Natural killer cell treated with Interleukin-12 subunit alpha and Interleukin-12 subunit beta and Interleukin-15 and Interleukin-18, amount 100 ng/mL, for 72 hours (primary cell): ENCODE measurements around the gene SF3B5. TPM values are rescaled to one million over a fixed set of nuclear protein-coding genes. Genes with fewer than 3 reads are reported as not detected.
A peak's percentile ranks its signal among the peaks of the same experiment; 100 is the strongest.
"Not testable (repeated sequence)": the region's sequence is repeated elsewhere in the genome, so short reads cannot be mapped to it uniquely, and the experiment has no call there.

ENCODE experiments used
- ATAC-seq, 2 donors: fragments of 150-1000 bp; cut with Tn5 transposase in 1 of 2; sonication (Bioruptor Pico), chemical (Tn5 transposase) in 1 of 2; 2 replicates each; pipeline ENCODE4 v1.10.0; 2021
- DNase-seq: peaks from one replicate; pipeline ENCODE4 v3.0.0; 2022; ENCODE audit warnings: low spot score
- H3K27ac Mint-ChIP-seq, 2 donors: 1 replicate in 1 of 2; 2 replicates in 1 of 2; pipeline ENCODE4 v1.8.0; 2022; ENCODE audit warnings: mixed read lengths in 2 of 2, mild to moderate bottlenecking in 1 of 2, moderate library complexity in 1 of 2
- H3K27me3 Mint-ChIP-seq, 2 donors: 1 replicate in 1 of 2; 2 replicates in 1 of 2; pipeline ENCODE4 v1.8.0; 2022; ENCODE audit warnings: mixed read lengths in 2 of 2
- H3K36me3 Mint-ChIP-seq: one replicate; pipeline ENCODE4 v1.8.0; 2022; ENCODE audit warnings: mixed read lengths
- H3K4me1 Mint-ChIP-seq, 2 donors: 1 replicate in 1 of 2; 2 replicates in 1 of 2; pipeline ENCODE4 v1.8.0; 2022; ENCODE audit warnings: low read depth in 2 of 2, mixed read lengths in 2 of 2, mild to moderate bottlenecking in 1 of 2
- H3K4me3 Mint-ChIP-seq: one replicate; pipeline ENCODE4 v1.8.0; 2022; ENCODE audit warnings: mixed read lengths
- H3K9me3 Mint-ChIP-seq: 2 replicates; pipeline ENCODE4 v1.8.0; 2022; ENCODE audit warnings: mixed read lengths
- total RNA-seq, 2 donors: library from RNA; stranded (reverse); gene quantifications; one replicate each; pipeline ENCODE4 v1.2.3, GENCODE V29; 2022

Gene SF3B5
- total RNA-seq, 2 donors from 2014 or later: 181 to 201 TPM

GRCh38 chr6:144066255-144066654 lies 29.1 kb downstream of the SF3B5 start:
- peak overlapping the region; percentile 8 to 51 for H3K27ac Mint-ChIP-seq
- peaks cover 7 to 11% of the 10 kb centered on the region in 2 donors for H3K27me3 Mint-ChIP-seq
- ATAC-seq (no peak), DNase-seq (no peak)
- H3K36me3 Mint-ChIP-seq: peaks cover 4% of the 10 kb centered on the region
- H3K4me1 Mint-ChIP-seq: peaks cover 34 to 41% of the 10 kb centered on the region in 2 donors
- peak overlapping the region; percentile 17 for H3K4me3 Mint-ChIP-seq
- H3K9me3 Mint-ChIP-seq: no peaks in the 10 kb centered on the region

GRCh38 chr6:144065213-144065660 lies 30.1 kb downstream of the SF3B5 start:
- Mint-ChIP-seq H3K4me1 (peaks cover 34 to 41% of the 10 kb centered on the region in 2 donors), H3K4me3 (peak overlapping the region; percentile 90), H3K9me3 (no peaks in the 10 kb centered on the region), H3K36me3 (peaks cover 4% of the 10 kb centered on the region), H3K27ac (peak overlapping the region; percentile 73 to 91), H3K27me3 (peaks cover 6 to 7% of the 10 kb centered on the region in 2 donors)
- ATAC-seq (no peak), DNase-seq (no peak)

- H3K4me3 Mint-ChIP-seq: peak overlapping the region; percentile 90
- H3K27ac Mint-ChIP-seq: peak overlapping the region; percentile 73 to 91
- H3K27me3 Mint-ChIP-seq: peaks cover 6 to 7% of the 10 kb centered on the region in 2 donors
- ATAC-seq (peak; percentile 48 to 63), DNase-seq (peak; percentile 81)
- H3K9me3 Mint-ChIP-seq: no peaks in the 10 kb centered on the region
- peaks cover 34 to 41% of the 10 kb centered on the region in 2 donors for H3K4me1 Mint-ChIP-seq
- H3K36me3 Mint-ChIP-seq: peaks cover 4% of the 10 kb centered on the region
Measured at GRCh38 chr6:144064402-144065212, 30.8 kb downstream of the SF3B5 start.

GRCh38 chr6:144063744-144064401 lies 31.5 kb downstream of the SF3B5 start:
- Mint-ChIP-seq H3K4me1 (peaks cover 32 to 40% of the 10 kb centered on the region in 2 donors), H3K27me3 (peaks cover 4 to 5% of the 10 kb centered on the region in 2 donors), H3K36me3 (peaks cover 2% of the 10 kb centered on the region), H3K9me3 (no peaks in the 10 kb centered on the region), H3K27ac (peak overlapping the region; percentile 50 to 76), H3K4me3 (peak overlapping the region; percentile 90)
- ATAC-seq (peak; percentile 97 to 98), DNase-seq (peak; percentile 94)

GRCh38 chr6:144063246-144063743 lies 32.1 kb downstream of the SF3B5 start:
- Mint-ChIP-seq H3K4me3 (peak overlapping the region; percentile 90), H3K9me3 (no peaks in the 10 kb centered on the region), H3K27ac (peak overlapping the region; percentile 50 to 76), H3K36me3 (no peaks in the 10 kb centered on the region), H3K27me3 (peaks cover 0 to 2% of the 10 kb centered on the region in 2 donors), H3K4me1 (peaks cover 28 to 37% of the 10 kb centered on the region in 2 donors)
- ATAC-seq: no peak
- DNase-seq: no peak

GRCh38 chr6:144062786-144063185 lies 32.6 kb downstream of the SF3B5 start:
- no peaks in the 10 kb centered on the region for H3K9me3 Mint-ChIP-seq
- H3K4me1 Mint-ChIP-seq: peaks cover 28 to 37% of the 10 kb centered on the region in 2 donors
- H3K36me3 Mint-ChIP-seq: no peaks in the 10 kb centered on the region
- H3K27me3 Mint-ChIP-seq: peaks cover 0 to 2% of the 10 kb centered on the region in 2 donors
- H3K27ac Mint-ChIP-seq: peak overlapping the region; percentile 50 to 76
- no peak for DNase-seq
- ATAC-seq: no peak
- H3K4me3 Mint-ChIP-seq: peak overlapping the region; percentile 90

GRCh38 chr6:144059139-144059538 lies 36.2 kb downstream of the SF3B5 start:
- Mint-ChIP-seq H3K27me3 (no peaks in the 10 kb centered on the region), H3K4me1 (peaks cover 35% of the 10 kb centered on the region in 2 donors), H3K36me3 (no peaks in the 10 kb centered on the region), H3K4me3 (no peak overlapping the region), H3K27ac (no peak overlapping the region), H3K9me3 (no peaks in the 10 kb centered on the region)
- ATAC-seq: no peak
- no peak for DNase-seq

- ATAC-seq (peak; percentile 83 to 92), DNase-seq (no peak)
- H3K9me3 Mint-ChIP-seq: no peaks in the 10 kb centered on the region
- H3K27me3 Mint-ChIP-seq: no peaks in the 10 kb centered on the region
- H3K27ac Mint-ChIP-seq: peak overlapping the region; percentile 74 to 78
- H3K36me3 Mint-ChIP-seq: no peaks in the 10 kb centered on the region
- peak overlapping the region; percentile 82 for H3K4me3 Mint-ChIP-seq
- peaks cover 28 to 30% of the 10 kb centered on the region in 2 donors for H3K4me1 Mint-ChIP-seq
Measured at GRCh38 chr6:144055121-144055931, 40.0 kb downstream of the SF3B5 start.

- H3K36me3 Mint-ChIP-seq: no peaks in the 10 kb centered on the region
- H3K4me3 Mint-ChIP-seq: peak overlapping the region; percentile 25
- H3K27ac Mint-ChIP-seq: no peak overlapping the region
- H3K9me3 Mint-ChIP-seq: no peaks in the 10 kb centered on the region
- DNase-seq: no peak
- ATAC-seq: no peak
- H3K27me3 Mint-ChIP-seq: no peaks in the 10 kb centered on the region
- peaks cover 30 to 32% of the 10 kb centered on the region in 2 donors for H3K4me1 Mint-ChIP-seq
Measured at GRCh38 chr6:144053601-144054000, 41.8 kb downstream of the SF3B5 start.

GRCh38 chr6:144052488-144052887 lies 42.9 kb downstream of the SF3B5 start:
- Mint-ChIP-seq H3K27ac (no peak overlapping the region), H3K4me1 (peaks cover 30 to 32% of the 10 kb centered on the region in 2 donors), H3K36me3 (no peaks in the 10 kb centered on the region), H3K27me3 (no peaks in the 10 kb centered on the region), H3K9me3 (no peaks in the 10 kb centered on the region), H3K4me3 (no peak overlapping the region)
- ATAC-seq: no peak
- no peak for DNase-seq

- ATAC-seq (no peak), DNase-seq (no peak)
- Mint-ChIP-seq H3K4me1 (peaks cover 9 to 15% of the 10 kb centered on the region in 2 donors), H3K27me3 (no peaks in the 10 kb centered on the region), H3K27ac (no peak overlapping the region), H3K4me3 (no peak overlapping the region), H3K36me3 (no peaks in the 10 kb centered on the region), H3K9me3 (no peaks in the 10 kb centered on the region)
Measured at GRCh38 chr6:144049386-144049785, 46.0 kb downstream of the SF3B5 start.

- H3K4me1 Mint-ChIP-seq: peaks cover 0 to 11% of the 10 kb centered on the region in 2 donors
- no peak overlapping the region for H3K27ac Mint-ChIP-seq
- H3K9me3 Mint-ChIP-seq: no peaks in the 10 kb centered on the region
- ATAC-seq: no peak
- no peak overlapping the region for H3K4me3 Mint-ChIP-seq
- no peaks in the 10 kb centered on the region for H3K27me3 Mint-ChIP-seq
- H3K36me3 Mint-ChIP-seq: no peaks in the 10 kb centered on the region
- DNase-seq: no peak
Measured at GRCh38 chr6:144047688-144048087, 47.7 kb downstream of the SF3B5 start.

GRCh38 chr6:144046672-144047071 lies 48.7 kb downstream of the SF3B5 start:
- not testable (repeated sequence) for H3K36me3 Mint-ChIP-seq, H3K9me3 Mint-ChIP-seq, H3K4me3 Mint-ChIP-seq, ATAC-seq, H3K4me1 Mint-ChIP-seq, H3K27ac Mint-ChIP-seq, H3K27me3 Mint-ChIP-seq, DNase-seq
